ENCODE measurements around the gene ARSA.
"Not testable (repeated sequence)": the region's sequence is repeated elsewhere in the genome, so short reads cannot be mapped to it uniquely, and the experiment has no call there.

ARSA gene

DNA sequence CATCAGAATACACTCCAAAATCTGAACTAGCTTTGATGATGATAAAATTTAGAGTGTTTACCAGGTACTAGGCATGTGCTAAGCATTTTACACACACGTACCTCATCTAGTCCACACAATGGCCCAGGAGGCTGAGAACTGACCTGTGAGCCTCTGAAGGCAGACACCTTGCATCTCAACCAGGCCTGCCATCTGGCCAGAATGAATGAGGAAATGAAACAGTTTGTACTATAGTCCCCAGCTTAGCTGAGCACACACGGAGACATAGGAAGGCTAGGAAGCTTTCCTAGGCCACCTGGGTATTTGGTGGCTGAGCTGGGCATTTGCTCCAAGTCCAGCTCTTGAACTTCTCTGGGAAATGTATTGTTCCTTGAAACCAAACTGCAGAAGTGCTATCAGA lies 37.8 kb upstream of the ARSA start:
- Histone ChIP-seq H3F3A (ENCODE audit: control insufficient read depth, insufficient read depth) (no peaks in the 10 kb centered on the region), H3K9me2 (replicated peaks; ENCODE audit: control insufficient read depth, low read length) (no peaks in the 10 kb centered on the region), H3K9me3 (ENCODE audit: control insufficient read depth, insufficient read depth, low read length) (no peaks in the 10 kb centered on the region), H3K27me3 (ENCODE audit: control insufficient read depth, low read length) (peaks cover 7% of the 10 kb centered on the region), H3K4me1 (ENCODE audit: control insufficient read depth, low read length) (peaks cover 7% of the 10 kb centered on the region), H3K36me3 (ENCODE audit: control insufficient read depth, low read length) (no peaks in the 10 kb centered on the region), H3K4me2 (ENCODE audit: low read length) (no peak overlapping the region), H3K27ac (ENCODE audit: low read depth, low read length) (no peak overlapping the region), H4K20me1 (ENCODE audit: control insufficient read depth, insufficient read depth, low read depth, low read length) (no peaks in the 10 kb centered on the region), H3K4me3 (ENCODE audit: low read length) (no peak overlapping the region), H3K79me2 (ENCODE audit: control insufficient read depth, low read length) (no peaks in the 10 kb centered on the region)
- TF ChIP-seq EZH2phosphoT487 (IDR thresholded peaks at IDR 0.05; ENCODE audit: borderline replicate concordance, low read length): no peak
- TF ChIP-seq, protein P1, sequence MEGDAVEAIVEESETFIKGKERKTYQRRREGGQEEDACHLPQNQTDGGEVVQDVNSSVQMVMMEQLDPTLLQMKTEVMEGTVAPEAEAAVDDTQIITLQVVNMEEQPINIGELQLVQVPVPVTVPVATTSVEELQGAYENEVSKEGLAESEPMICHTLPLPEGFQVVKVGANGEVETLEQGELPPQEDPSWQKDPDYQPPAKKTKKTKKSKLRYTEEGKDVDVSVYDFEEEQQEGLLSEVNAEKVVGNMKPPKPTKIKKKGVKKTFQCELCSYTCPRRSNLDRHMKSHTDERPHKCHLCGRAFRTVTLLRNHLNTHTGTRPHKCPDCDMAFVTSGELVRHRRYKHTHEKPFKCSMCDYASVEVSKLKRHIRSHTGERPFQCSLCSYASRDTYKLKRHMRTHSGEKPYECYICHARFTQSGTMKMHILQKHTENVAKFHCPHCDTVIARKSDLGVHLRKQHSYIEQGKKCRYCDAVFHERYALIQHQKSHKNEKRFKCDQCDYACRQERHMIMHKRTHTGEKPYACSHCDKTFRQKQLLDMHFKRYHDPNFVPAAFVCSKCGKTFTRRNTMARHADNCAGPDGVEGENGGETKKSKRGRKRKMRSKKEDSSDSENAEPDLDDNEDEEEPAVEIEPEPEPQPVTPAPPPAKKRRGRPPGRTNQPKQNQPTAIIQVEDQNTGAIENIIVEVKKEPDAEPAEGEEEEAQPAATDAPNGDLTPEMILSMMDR (IDR thresholded peaks at IDR 0.05; ENCODE audit: low read depth, low read length, poor library complexity, severe bottlenecking): no peak

- no peaks in the 10 kb centered on the region for H3K79me2 ChIP-seq (ENCODE audit: control insufficient read depth, low read length)
- H3K27me3 ChIP-seq (ENCODE audit: control insufficient read depth, low read length): peaks cover 3% of the 10 kb centered on the region
- H3K9me2 ChIP-seq (replicated peaks; ENCODE audit: control insufficient read depth, low read length): no peaks in the 10 kb centered on the region
- H3K4me1 ChIP-seq (ENCODE audit: control insufficient read depth, low read length): peaks cover 7% of the 10 kb centered on the region
- no peak overlapping the region for H3K4me2 ChIP-seq (ENCODE audit: low read length)
- no peaks in the 10 kb centered on the region for H3K9me3 ChIP-seq (ENCODE audit: control insufficient read depth, insufficient read depth, low read length)
- H3K27ac ChIP-seq (ENCODE audit: low read depth, low read length): no peak overlapping the region
- no peak overlapping the region for H3K4me3 ChIP-seq (ENCODE audit: low read length)
- no peaks in the 10 kb centered on the region for H3K36me3 ChIP-seq (ENCODE audit: control insufficient read depth, low read length)
- H3F3A ChIP-seq (ENCODE audit: control insufficient read depth, insufficient read depth): no peaks in the 10 kb centered on the region
- no peaks in the 10 kb centered on the region for H4K20me1 ChIP-seq (ENCODE audit: control insufficient read depth, insufficient read depth, low read depth, low read length)
- TF ChIP-seq EZH2phosphoT487 (IDR thresholded peaks at IDR 0.05; ENCODE audit: borderline replicate concordance, low read length): no peak
- TF ChIP-seq, protein P1 (IDR thresholded peaks at IDR 0.05; ENCODE audit: low read depth, low read length, poor library complexity, severe bottlenecking): no peak
Measured at GRCh38 chr22:50665212-50665611, 37.3 kb upstream of the ARSA start.

DNA sequence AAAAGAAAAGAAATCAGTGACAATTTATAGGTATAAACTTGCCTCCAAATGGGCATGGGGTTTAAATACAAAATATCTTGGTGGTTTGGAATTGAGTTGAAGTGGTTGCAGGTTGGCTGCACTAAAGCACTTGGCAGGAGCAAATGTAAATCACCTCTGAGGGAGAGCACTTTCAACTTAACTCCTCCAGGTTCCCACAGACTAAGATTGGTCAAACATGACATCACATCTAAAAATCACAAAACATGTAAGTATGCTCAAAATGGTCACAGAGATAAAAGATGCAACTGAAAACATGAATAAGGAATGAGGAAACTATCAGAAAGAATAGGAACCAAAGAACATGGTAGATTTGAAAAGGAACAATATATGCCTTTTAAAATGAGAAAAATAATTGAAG lies 32.4 kb upstream of the ARSA start:
- peaks cover 4% of the 10 kb centered on the region; the same call in 1 of the 2 replicates for H3K27me3 ChIP-seq (ENCODE audit: control insufficient read depth, low read length)
- no peaks in the 10 kb centered on the region for H4K20me1 ChIP-seq (ENCODE audit: control insufficient read depth, insufficient read depth, low read depth, low read length)
- TF ChIP-seq, protein P1 (IDR thresholded peaks at IDR 0.05; ENCODE audit: low read depth, low read length, poor library complexity, severe bottlenecking): no peak
- TF ChIP-seq EZH2phosphoT487 (IDR thresholded peaks at IDR 0.05; ENCODE audit: borderline replicate concordance, low read length): no peak
- no peaks in the 10 kb centered on the region for H3K4me1 ChIP-seq (ENCODE audit: control insufficient read depth, low read length)
- no peaks in the 10 kb centered on the region for H3K9me2 ChIP-seq (replicated peaks; ENCODE audit: control insufficient read depth, low read length)
- no peak overlapping the region for H3K4me2 ChIP-seq (ENCODE audit: low read length)
- H3K4me3 ChIP-seq (ENCODE audit: low read length): no peak overlapping the region
- H3F3A ChIP-seq (ENCODE audit: control insufficient read depth, insufficient read depth): no peaks in the 10 kb centered on the region
- no peaks in the 10 kb centered on the region for H3K36me3 ChIP-seq (ENCODE audit: control insufficient read depth, low read length)
- H3K27ac ChIP-seq (ENCODE audit: low read depth, low read length): no peak overlapping the region
- no peaks in the 10 kb centered on the region for H3K9me3 ChIP-seq (ENCODE audit: control insufficient read depth, insufficient read depth, low read length)
- no peaks in the 10 kb centered on the region for H3K79me2 ChIP-seq (ENCODE audit: control insufficient read depth, low read length)

DNA sequence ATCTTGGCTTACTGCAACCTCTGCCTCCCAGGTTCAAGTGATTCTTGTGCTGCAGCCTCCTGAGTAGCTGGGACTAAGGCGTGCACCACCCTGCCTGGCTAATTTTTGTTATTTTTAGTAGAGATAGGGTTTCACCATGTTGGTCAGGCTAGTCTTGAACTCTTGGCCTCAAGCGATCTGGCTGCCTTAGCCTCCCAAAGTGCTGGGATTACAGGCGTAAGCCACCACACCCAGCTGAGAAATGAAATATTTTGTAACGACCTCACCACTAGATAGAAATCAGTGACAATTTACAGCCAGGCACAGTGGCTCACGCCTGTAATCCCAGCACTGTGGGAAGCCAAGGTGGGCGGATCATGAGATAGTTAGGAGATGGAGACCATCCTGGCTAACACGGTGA lies 31.8 kb upstream of the ARSA start:
- H3K4me2 ChIP-seq (ENCODE audit: low read length); H3K4me1 ChIP-seq (ENCODE audit: control insufficient read depth, low read length); H3K4me3 ChIP-seq (ENCODE audit: low read length); H4K20me1 ChIP-seq (ENCODE audit: control insufficient read depth, insufficient read depth, low read depth, low read length); H3F3A ChIP-seq (ENCODE audit: control insufficient read depth, insufficient read depth); H3K27ac ChIP-seq (ENCODE audit: low read depth, low read length); H3K27me3 ChIP-seq (ENCODE audit: control insufficient read depth, low read length); H3K79me2 ChIP-seq (ENCODE audit: control insufficient read depth, low read length); H3K9me2 ChIP-seq (replicated peaks; ENCODE audit: control insufficient read depth, low read length); H3K9me3 ChIP-seq (ENCODE audit: control insufficient read depth, insufficient read depth, low read length); H3K36me3 ChIP-seq (ENCODE audit: control insufficient read depth, low read length): not testable (repeated sequence)
